Activated CD4-positive, alpha-beta T cell treated with anti-CD3 and anti-CD28 coated beads for 48 hours (primary cell): ENCODE results near the gene C11orf97.
"Not testable (repeated sequence)": the region's sequence is repeated elsewhere in the genome, so short reads cannot be mapped to it uniquely, and the experiment has no call there.

ENCODE experiments used
- DNase-seq: peaks from one replicate; pipeline ENCODE4 v3.0.0-alpha.2; 2020

Gene C11orf97, protein sequence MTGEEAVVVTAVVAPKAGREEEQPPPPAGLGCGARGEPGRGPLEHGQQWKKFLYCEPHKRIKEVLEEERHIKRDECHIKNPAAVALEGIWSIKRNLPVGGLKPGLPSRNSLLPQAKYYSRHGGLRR

DNA sequence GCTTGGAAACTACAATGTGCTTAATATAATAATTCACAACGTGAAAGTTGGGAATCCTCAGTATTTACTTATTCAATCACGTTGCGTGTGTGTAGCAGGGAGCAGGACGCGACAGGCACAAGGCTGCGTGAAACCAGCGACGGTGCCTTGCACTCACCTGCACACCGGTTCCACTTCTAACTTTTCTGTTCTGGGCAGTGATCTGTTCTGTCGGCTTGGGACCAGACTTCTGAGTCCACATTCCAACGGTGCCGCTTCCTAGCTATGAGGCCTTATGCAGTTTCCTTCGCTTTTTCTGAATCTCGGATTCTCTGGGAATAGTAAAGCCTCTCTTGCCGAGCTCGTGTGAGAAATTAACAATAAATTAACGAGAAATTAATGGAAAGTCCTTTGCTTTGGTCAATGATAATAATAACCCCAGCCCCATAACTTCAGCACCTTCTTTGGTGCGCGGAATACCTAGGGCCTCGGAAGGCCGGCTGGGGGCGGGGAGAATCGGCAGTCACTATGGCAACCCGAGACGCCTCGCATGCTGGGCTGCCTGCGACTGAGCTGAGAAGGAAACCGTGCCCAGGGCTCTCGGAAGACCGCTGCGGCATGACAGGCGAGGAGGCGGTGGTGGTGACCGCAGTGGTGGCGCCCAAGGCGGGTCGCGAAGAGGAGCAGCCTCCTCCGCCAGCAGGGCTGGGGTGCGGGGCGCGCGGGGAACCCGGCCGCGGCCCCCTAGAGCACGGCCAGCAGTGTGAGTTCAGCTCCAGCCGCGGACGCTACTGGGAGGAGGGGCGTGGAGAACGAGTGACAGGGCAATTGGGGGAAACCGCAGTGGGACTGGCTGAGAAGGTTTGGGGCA is at the start of gene C11orf97:
Gene C11orf97, plus strand, starts transcription at position 530 of the 850 bp plus-strand sequence. Its CDS starts 68 bp downstream, at position 598.
- peak; percentile 68 for DNase-seq

DNA sequence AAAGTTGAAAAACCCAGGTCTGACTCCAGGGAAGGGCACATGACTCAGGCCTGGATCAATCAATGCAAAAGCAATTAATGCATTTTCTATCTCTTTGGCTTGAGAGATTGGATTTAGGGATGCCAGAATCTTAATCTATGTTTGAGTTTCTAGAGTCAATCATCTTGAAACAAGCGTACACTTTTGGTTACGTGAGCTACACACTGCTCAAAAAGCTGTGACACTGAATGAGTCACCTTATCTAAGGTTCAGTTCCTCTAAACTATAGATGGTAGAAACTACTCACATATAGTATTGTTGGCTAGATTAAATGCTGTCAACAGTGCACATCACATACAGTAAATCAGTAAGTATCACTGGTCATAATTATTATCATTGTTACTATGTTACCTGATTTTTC is 42.8 kb upstream of the C11orf97 start:
- DNase-seq = no peak

DNA sequence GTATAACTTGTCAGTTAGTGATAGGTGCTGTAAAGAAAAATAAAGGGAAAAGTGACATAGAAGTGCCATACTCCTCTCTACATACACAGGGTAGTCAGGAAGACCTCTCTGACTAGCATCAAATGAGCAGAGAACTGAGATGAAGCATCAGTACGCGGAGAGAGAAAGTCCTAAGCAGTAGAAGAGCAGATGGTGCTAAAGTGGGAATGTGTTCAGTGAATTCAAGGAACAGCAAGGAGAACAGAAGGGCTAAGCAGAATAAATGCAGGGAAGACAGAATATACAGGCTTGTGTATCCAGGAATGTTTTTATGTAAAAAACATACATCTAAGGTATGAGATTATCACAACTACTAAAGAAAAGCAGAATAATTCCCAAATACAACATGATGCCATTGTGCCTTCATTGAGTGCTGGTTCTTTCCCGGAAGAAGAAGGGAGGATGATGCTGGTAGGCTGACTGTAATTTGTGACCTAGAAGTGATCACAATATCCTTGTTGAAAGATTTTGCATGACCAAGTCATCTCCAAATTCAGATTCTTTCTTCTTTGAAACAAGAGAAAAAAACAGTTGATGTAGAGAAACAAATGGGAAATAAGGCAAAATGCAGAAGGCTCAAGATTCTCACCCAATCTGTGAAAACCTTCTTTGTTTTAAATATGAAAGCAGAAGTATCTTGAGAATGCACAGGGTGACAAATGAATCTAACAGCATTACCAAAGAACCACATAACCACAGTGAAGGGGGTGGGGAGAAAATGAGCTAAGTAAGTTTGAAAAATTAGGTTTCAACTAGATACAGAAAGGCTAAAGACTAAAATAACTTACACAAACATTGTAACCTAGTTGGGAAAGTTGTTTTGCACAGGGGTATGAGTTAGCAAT is 39.1 kb upstream of the C11orf97 start:
- DNase-seq = no peak

DNA sequence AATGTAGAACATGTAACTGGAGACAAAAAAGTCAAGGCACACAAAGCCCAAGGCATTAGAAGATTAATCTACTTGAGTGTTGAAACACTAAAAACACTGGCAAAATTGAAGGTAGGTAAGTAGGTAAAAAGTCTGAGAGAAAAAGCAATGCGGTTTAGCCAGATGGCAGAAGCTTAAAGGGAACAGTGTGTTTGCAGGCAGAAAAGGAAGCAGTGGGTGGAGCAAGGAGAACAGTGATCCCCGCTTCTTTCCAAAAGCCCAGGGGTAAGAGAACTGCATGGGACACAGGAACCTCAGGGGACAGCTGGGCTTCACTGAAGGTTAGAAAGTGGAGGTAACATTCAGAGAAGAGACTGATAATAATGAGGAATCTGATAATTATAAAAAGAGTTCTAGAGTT is 34.6 kb upstream of the C11orf97 start:
- no peak for DNase-seq

DNA sequence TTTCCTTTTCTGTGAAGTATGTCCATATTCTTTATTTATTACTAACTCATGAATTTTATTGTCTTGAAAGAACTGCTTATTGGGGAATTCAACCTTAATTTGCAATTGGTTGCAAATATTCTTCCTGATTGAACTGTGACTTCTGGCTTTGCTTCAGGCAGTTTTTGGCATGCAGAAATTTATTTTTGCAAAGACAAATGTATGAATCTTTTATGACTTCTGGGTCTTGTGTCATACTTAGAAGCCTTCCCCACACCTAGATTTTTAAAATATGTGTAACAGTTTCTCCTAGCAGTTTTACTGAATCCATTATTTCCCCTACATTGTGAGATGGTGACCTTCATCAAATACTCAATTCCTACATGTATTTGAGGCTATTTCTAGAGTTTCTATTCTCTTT is 30.9 kb upstream of the C11orf97 start:
- no peak for DNase-seq

DNA sequence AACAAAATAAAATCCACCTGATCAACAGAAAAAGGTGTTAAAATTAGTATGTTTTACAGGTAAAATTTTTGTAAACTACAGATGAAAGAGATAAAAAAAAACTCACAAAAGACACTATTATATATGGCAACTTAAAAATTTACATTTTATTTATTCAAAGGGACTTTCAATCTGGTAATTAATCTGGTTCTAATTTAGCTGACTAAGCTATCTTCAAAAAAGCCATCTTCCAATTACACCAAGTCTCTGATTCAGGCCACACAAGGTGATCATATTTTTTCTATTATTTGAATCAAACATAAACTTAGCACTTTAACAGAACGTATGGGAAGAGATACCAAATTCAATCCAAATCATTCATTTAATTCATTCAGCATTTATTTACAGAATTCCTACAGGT is 26.2 kb upstream of the C11orf97 start:
- DNase-seq = no peak

DNA sequence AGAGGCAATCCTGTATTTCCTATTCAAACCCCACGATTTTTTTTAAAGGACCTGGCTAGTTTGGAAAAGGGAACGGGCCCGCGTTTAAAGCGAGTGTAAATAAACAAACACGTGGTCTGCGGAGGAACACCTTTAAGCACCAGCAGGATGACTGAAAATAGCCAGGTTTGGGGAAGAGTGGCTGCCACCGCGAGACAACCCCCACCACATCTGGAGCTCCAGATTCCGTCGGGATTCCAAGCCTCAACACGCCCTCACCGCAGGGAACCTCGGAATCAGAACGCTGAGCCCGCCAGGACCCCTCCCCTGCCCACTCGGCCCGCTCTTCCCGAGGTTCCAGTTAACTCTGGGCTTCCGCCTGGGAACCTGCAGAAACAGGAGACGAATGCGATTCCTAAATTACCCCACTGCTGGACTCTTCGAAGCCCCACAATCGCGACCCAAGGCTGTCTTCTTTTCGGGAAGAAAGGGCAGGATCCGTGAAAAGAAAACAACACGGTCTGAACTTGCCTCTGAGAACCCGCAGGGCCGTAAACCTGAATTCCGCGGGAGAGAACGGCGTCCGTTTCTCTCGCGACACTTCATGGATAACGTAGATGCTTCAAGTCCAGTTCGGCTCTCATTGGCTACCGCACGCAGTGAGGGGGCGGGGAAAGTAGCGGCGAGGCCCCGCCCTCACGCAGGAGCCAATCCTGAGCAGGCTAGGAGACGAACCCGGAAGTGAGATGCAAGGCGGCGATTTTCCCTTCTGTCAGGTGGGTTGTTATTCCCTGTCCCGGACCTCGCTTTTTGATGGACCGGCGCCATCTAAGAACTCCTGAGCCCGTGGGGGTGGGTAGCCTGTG is 18.8 kb upstream of the C11orf97 start, which contains the start of the genes ANKRD49 and MRE11:
Gene ANKRD49, plus strand, starts transcription at position 704 of the 845 bp plus-strand sequence. CDS start 2,710 bp downstream, outside the sequence.
Gene MRE11, minus strand, starts transcription at position 564 of the 845 bp plus-strand sequence. CDS start 1,043 bp downstream, outside the sequence.
- DNase-seq = peak; percentile 96

DNA sequence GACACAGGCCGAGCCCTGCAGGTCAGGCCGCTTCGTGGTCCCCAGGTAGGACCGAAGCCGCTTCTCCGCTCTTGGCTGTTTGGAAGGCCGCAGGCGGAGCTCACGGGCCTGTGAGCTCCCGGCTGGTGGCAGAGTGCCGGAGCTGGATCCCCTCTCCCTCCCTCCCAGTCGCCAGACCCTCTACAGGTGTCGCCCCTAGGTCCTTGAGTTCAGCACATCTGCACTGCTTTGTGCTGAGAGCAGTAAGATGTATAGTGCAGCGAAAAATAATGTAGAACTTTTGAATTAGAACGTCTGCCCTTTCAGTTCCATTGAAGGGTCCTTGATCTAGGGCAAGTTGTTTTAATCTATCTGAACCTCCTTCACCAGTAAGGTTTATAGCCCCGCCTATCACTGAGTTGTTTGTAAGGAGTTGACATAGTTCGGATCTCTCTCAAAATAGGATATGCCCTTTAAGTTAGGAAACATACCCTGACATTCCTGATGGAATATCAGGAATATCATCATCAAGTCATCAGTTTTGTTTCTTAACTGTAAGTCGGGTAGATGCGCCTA is 18.1 kb upstream of the C11orf97 start:
- no peak for DNase-seq

DNA sequence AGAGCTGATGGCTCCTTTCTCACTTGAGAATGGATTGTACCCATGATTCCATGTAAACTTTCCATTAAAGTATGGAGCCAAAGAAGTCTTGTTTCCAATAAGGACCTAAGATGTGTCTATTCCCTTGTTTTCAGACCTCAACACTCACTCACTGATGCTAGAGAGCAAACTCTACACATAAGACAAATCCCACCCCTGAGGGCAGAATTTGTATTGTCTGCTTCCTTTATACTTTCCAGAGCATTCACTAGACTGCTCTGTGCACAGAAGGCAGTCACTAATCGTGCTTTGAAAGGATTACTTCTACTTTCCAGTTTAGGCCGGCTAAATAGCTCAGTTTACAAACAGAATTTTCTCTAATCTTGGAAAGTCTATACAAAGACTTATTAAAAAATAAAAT is 12.1 kb upstream of the C11orf97 start:
- no peak for DNase-seq

DNA sequence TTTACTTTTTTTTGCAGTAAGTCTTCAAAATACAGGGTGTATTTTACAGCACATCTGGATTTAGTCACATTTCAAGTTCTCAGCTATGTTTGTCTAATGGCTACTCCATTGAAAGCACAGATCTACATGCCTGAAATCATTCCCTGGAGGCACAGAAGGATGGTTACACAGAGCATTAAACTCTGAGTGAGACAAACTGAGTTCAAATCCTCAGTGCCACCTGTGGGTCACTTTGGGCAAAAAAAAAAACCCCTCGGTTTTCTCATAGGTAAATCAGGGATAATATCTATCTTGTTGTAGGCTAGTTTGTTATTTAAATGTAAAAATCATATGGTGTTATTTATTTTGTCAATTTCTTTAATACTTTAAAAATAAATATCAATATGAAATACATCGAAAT is 10.7 kb upstream of the C11orf97 start:
- no peak for DNase-seq

DNA sequence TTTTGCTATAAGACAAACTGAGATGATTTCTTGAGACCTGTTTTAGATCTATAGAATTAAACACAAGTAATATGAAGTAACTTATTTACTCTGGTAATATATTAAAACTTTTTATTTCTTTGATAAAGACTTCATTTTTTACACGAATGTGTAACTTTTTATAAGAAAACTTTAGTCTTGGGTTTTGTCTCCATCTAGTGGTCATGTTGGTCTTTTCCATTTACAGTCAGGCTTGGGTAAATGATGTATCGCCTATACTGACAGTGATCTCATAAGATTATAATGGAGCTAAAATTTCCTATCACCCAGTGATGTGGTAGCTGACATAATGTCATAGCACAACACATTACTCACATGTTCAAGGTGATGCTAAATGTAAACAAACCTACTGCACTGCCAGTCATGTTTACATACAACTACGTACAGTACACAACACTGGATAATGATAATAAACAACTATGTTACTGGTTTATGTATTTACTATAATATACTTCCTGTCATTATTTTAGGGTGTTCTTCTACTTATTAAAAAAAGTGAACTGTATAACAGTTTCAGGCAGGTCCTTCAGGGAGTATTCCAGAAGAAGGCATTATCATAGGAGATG is 7.5 kb upstream of the C11orf97 start:
- DNase-seq = no peak

DNA sequence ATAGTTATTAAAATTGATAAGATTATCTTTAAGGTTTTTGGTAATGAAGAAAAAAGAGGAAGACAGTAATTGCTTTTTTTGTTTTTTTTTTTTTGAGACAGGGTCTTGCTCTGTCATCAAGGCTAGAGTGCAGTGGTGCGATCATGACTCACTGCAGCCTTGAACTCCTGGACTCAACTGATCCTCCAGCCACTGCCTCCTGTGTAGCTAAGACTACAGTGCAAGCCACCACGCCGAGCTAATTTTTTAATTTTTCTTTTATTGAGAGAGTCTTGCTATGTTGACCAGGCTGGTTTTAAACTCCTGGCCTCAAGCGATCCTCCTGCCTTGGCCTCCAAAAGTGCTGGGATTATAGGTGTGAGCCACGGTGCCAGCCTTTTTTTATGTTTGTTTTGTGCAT is 5.7 kb upstream of the C11orf97 start:
- DNase-seq = not testable (repeated sequence)

DNA sequence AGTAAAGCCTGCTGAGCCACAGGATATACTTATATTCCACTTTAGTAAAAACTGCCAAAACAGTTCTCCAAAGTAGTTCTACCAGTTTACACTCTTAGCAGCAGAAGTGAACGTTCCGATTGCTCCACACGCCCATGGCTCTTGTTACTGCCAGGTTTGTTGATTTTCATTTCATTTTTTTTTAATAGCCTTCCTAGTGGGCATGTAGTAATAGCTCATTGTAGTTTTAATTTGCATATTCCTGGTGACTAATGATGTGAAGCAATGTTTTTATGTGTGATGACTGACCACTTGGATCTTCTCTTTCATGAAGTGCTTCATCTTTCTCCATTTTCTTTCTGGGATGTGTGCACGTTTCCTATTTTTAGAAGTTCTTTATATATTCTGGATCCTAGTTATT is 4.8 kb upstream of the C11orf97 start:
- DNase-seq = no peak

DNA sequence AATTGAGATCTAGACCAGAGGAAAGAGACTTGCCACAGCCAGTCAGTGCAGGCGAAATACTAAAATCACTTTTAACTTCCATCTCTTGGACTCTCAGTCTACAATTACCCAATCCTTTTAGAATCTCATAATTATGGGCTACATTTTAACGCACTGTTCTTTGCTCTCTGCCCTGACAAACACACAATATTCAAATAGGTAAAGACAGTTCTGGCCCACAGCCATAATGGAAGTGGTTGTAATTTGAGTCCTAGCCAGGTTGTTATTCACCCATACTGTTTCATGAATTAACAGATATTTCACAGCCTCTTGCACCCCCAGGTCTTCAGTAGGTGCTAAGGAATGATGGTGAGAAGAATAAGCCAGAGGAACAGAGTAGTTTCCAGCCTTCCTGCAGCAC is 830 bp downstream of the C11orf97 start:
- no peak for DNase-seq

DNA sequence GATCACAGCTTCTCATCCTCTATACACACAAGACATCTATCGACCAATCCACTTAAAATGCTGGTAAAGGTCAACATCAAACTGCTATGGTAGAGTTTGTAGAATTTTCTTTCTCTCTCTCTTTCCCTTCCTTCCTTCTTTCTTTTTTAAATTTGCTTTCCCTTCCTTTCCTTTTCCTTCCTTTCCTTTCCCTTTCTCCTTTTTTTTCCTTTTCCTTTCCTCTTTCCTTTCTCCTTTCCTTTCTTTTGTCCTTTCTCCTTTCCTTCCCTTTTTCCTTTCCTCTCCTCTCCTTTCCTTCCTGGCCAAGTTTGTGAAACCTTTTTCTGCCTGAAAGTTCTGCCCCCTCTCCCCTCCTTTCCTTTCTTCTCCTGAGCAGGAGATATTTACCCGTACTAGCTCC is 3.1 kb downstream of the C11orf97 start:
- no peak for DNase-seq

DNA sequence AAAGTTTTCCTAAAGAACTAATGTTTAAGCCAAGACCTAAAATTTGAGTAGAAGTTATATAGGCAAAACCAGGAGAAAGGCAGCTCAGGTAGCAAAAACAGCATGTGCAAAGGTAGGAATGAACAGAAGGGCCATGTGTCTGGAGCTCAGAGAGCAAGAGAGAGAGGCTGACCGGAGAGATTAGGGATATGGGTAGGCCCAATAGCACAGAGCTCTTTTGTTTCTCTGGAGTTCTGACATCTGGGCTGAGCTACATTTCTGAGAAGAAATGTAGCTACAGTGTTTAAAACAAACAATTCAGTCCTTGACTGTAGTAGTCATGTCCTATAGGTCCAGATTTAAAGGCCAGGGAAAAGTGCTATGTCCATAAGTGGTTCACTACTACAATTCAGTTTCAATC is 4.5 kb downstream of the C11orf97 start:
- DNase-seq = no peak

DNA sequence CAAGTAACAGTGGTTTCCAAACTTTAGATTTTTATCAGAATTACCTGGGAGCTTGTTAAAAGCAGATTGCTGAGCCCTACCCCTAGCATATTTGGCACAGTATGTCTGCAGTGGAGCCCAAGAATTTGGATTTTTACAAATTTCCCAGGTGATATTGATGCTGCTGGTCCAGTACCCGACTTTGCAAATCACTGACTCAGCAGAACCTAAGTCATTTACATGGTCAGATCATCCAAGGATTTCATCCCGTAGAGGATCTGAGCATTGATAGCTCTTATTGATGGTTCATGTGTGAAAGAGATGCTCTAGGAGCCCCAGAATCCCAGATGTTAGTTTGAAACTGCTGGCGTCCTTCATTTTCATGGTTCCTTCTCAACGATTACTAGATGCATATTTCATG is 6.0 kb downstream of the C11orf97 start:
- no peak for DNase-seq

DNA sequence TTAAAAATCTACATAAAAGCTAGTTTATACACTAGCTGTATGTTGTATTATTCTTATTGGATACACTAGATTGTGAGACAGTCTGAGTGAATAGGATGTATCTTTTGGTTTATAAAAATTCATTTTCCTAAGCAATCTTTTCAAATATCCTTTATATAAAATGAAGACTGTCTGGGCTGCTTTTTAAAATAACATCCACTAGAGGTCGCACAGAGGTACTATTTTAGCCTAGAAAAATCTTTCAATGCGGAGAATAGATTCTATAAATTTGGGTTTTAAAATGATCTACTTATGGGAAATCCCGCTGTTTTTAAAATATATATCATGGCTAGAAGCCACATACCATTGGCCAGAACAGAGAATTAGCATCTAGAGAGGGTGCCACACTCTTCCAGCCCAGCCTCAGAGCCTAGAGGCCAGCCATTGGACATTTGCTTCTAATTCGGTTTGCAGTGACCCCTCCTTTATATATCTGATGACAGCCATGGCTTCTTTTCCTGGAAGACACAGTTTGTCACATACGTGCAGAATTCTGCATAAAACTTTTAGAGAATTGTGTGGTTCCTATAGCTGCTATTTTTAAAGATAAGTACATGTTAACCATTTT is 7.3 kb downstream of the C11orf97 start:
- DNase-seq = no peak

DNA sequence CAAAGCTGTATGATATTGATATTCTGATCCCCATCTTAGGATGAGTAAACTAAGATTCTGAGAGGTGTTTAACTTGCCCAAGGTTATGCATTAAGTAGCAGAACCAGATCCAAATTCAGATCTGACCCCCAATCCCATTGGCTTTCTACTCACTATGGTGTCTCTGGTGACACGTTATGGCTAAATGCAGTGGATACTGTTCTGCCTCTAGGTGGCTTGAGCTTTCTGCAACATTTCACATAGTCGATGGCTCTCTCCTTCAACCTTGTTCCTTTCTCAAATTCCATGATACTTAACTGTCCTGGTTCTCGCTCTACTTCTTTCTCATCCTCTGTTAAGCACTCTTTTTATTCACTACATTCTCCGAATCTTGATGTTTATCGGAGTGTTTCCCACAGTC is 9.4 kb downstream of the C11orf97 start:
- no peak for DNase-seq

DNA sequence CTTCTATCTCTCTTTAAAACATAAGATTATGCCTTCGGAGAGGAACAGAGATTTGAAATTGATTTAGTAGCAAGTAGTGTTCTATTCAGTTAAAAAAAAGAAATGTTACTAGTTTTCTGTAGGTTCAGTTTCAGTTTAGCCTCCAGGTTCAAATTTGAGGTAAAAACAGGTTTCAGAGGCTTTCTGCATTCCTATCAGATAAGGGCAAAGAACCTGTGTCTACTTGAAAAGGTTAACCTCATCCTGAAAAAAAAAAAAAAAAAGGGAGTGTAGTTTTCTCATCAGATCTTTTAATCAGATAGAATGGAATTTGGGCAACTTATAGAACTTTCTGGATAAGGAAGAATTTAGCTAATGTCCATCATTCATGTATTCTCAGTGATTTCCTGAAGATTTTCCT is 12.1 kb downstream of the C11orf97 start:
- DNase-seq = no peak
